Measurements from ENCODE around the gene ATN1.

DNA sequence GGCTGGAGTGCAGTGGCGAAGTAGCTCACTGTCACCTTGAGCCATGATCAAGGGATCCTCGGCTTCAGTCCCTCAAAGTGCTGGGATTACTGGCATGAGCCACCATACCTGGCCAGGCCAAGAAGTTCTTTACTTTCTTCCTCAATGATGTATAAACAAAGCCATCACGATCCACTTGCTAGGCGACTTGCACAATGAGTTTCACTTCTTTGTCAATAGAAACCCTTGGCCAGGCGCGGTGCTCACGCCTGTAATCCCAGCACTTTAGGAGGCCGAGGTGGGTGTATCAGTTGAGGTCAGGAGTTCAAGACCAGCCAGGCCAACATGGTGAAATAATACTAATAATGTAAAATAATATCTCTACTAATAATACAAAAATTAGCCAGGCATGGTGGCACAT, 40.3 kb upstream of the ATN1 start:
- TF ChIP-seq, protein P1, sequence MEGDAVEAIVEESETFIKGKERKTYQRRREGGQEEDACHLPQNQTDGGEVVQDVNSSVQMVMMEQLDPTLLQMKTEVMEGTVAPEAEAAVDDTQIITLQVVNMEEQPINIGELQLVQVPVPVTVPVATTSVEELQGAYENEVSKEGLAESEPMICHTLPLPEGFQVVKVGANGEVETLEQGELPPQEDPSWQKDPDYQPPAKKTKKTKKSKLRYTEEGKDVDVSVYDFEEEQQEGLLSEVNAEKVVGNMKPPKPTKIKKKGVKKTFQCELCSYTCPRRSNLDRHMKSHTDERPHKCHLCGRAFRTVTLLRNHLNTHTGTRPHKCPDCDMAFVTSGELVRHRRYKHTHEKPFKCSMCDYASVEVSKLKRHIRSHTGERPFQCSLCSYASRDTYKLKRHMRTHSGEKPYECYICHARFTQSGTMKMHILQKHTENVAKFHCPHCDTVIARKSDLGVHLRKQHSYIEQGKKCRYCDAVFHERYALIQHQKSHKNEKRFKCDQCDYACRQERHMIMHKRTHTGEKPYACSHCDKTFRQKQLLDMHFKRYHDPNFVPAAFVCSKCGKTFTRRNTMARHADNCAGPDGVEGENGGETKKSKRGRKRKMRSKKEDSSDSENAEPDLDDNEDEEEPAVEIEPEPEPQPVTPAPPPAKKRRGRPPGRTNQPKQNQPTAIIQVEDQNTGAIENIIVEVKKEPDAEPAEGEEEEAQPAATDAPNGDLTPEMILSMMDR (IDR thresholded peaks at IDR 0.05), result no peak
- TF ChIP-seq POLR2A (IDR thresholded peaks at IDR 0.05), result no peak
